ENCODE measurements around the gene SH2D4B.

Gene SH2D4B

GRCh38 chr10:80537736-80538480 lies at the start of gene SH2D4B:
SH2D4B (plus strand) TSS chr10:80537902; CDS start chr10:80538332, 430 bp downstream.
- no peak for DNase-seq

GRCh38 chr10:80488539-80489066 lies 49.1 kb upstream of the SH2D4B start:
- DNase-seq: no peak

- no peak for DNase-seq
Observed at GRCh38 chr10:80489371-80490112, 48.2 kb upstream of the SH2D4B start.

- DNase-seq: peak in 1 of 2 donors; percentile 23
Observed at GRCh38 chr10:80491251-80492102, 46.2 kb upstream of the SH2D4B start.

GRCh38 chr10:80492848-80493521 lies 44.7 kb upstream of the SH2D4B start:
- no peak for DNase-seq

GRCh38 chr10:80493522-80494051 lies 44.1 kb upstream of the SH2D4B start:
- DNase-seq: peak in 1 of 2 donors; percentile 42

- DNase-seq: no peak
Observed at GRCh38 chr10:80496555-80497172, 41.0 kb upstream of the SH2D4B start.

GRCh38 chr10:80497187-80498077 lies 40.3 kb upstream of the SH2D4B start:
- no peak for DNase-seq

- DNase-seq: no peak
Observed at GRCh38 chr10:80498078-80498832, 39.4 kb upstream of the SH2D4B start.

GRCh38 chr10:80498833-80499741 lies 38.6 kb upstream of the SH2D4B start:
- DNase-seq: peak; percentile 39 to 81

GRCh38 chr10:80500572-80501380 lies 36.9 kb upstream of the SH2D4B start:
- DNase-seq: peak; percentile 29 to 54

GRCh38 chr10:80501381-80501912 lies 36.3 kb upstream of the SH2D4B start:
- no peak for DNase-seq

- no peak for DNase-seq
Observed at GRCh38 chr10:80501913-80502521, 35.7 kb upstream of the SH2D4B start.

GRCh38 chr10:80502621-80503583 lies 34.8 kb upstream of the SH2D4B start:
- no peak for DNase-seq

GRCh38 chr10:80503584-80504157 lies 34.0 kb upstream of the SH2D4B start:
- no peak for DNase-seq
